Measurements from ENCODE around the gene PCIF1. TPM values are rescaled to one million over a fixed set of nuclear protein-coding genes. Genes with fewer than 3 reads are reported as not detected.

Gene PCIF1
- polyA plus RNA-seq, 12 donors = 20.6 to 40.3 (median 22.7) TPM; not detected in 1

GRCh38 chr20:45963059-45964005, 28.8 kb downstream of the PCIF1 start:
- no peak for DNase-seq

GRCh38 chr20:45964006-45964400, 29.5 kb downstream of the PCIF1 start:
- no peak for DNase-seq

GRCh38 chr20:45965169-45966002, 30.9 kb downstream of the PCIF1 start:
- no peak for DNase-seq

- DNase-seq = no peak
Observed at GRCh38 chr20:45967551-45968080, 33.1 kb downstream of the PCIF1 start.

- DNase-seq = no peak
Observed at GRCh38 chr20:45968081-45968671, 33.7 kb downstream of the PCIF1 start.

GRCh38 chr20:45968801-45969711, 34.6 kb downstream of the PCIF1 start:
- DNase-seq = no peak

GRCh38 chr20:45969712-45970634, 35.5 kb downstream of the PCIF1 start:
- DNase-seq = no peak

GRCh38 chr20:45970646-45971424, 36.4 kb downstream of the PCIF1 start:
- DNase-seq = peak; percentile 32

GRCh38 chr20:45971425-45971674, 36.9 kb downstream of the PCIF1 start:
- no peak for DNase-seq

GRCh38 chr20:45971675-45972499, 37.4 kb downstream of the PCIF1 start, which contains the start of gene ZNF335:
ZNF335 (minus strand) TSS chr20:45972203; CDS start chr20:45971410, 793 bp downstream.
- DNase-seq = peak; percentile 98

GRCh38 chr20:45972500-45973183, 38.2 kb downstream of the PCIF1 start:
- no peak for DNase-seq

- no peak for DNase-seq
Observed at GRCh38 chr20:45974896-45975565, 40.5 kb downstream of the PCIF1 start.

- no peak for DNase-seq
Observed at GRCh38 chr20:45975686-45976085, 41.2 kb downstream of the PCIF1 start.

GRCh38 chr20:45976086-45976485, 41.6 kb downstream of the PCIF1 start:
- DNase-seq = no peak

- no peak for DNase-seq
Observed at GRCh38 chr20:45981261-45981660, 46.8 kb downstream of the PCIF1 start.

GRCh38 chr20:45983279-45983743, 48.8 kb downstream of the PCIF1 start:
- no peak for DNase-seq

GRCh38 chr20:45985573-45985972, 51.1 kb downstream of the PCIF1 start:
- DNase-seq = no peak
